Loucy (cell line): ENCODE measurements around the gene CCDC134.

ENCODE experiments used
- EZH2phosphoT487 ChIP-seq: fragments of 200-600 bp; IDR thresholded peaks from 2 replicates; pipeline ENCODE4 v1.6.1; 2018; ENCODE audit warnings: antibody characterized with exemption, mild to moderate bottlenecking, moderate library complexity, borderline replicate concordance
- TF ChIP-seq, protein P1 (sequence below): fragments of 200-600 bp; sonication (generic); conservative IDR thresholded peaks from 2 replicates; pipeline ENCODE4 v1.5.1; 2014; ENCODE audit warnings: mild to moderate bottlenecking, antibody characterized with exemption, low read length

DNA sequence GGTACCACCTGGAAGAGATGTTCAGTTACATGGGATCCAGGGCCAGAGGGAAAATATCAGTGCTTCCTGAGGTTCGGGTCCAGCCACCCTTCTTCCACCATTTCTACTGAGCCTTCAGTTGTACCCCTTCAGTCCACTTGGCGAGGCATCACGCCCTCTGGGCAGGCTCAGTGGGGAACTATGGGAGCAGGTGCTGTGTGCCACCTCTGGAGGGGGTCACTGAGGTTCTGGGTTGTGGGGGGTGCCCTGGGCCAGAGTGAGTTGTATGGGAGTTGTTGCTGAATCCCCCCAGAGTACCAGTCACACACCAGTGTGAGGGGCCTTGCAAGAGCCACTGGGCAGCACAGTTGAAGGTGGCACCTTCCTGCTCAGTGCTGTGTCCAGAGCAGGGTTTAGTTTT lies 29.7 kb downstream of the CCDC134 start:
- TF ChIP-seq, protein P1, sequence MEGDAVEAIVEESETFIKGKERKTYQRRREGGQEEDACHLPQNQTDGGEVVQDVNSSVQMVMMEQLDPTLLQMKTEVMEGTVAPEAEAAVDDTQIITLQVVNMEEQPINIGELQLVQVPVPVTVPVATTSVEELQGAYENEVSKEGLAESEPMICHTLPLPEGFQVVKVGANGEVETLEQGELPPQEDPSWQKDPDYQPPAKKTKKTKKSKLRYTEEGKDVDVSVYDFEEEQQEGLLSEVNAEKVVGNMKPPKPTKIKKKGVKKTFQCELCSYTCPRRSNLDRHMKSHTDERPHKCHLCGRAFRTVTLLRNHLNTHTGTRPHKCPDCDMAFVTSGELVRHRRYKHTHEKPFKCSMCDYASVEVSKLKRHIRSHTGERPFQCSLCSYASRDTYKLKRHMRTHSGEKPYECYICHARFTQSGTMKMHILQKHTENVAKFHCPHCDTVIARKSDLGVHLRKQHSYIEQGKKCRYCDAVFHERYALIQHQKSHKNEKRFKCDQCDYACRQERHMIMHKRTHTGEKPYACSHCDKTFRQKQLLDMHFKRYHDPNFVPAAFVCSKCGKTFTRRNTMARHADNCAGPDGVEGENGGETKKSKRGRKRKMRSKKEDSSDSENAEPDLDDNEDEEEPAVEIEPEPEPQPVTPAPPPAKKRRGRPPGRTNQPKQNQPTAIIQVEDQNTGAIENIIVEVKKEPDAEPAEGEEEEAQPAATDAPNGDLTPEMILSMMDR = peak; percentile 63
- TF ChIP-seq EZH2phosphoT487 = no peak
